ENCODE results near the gene ERMAP.

DNA sequence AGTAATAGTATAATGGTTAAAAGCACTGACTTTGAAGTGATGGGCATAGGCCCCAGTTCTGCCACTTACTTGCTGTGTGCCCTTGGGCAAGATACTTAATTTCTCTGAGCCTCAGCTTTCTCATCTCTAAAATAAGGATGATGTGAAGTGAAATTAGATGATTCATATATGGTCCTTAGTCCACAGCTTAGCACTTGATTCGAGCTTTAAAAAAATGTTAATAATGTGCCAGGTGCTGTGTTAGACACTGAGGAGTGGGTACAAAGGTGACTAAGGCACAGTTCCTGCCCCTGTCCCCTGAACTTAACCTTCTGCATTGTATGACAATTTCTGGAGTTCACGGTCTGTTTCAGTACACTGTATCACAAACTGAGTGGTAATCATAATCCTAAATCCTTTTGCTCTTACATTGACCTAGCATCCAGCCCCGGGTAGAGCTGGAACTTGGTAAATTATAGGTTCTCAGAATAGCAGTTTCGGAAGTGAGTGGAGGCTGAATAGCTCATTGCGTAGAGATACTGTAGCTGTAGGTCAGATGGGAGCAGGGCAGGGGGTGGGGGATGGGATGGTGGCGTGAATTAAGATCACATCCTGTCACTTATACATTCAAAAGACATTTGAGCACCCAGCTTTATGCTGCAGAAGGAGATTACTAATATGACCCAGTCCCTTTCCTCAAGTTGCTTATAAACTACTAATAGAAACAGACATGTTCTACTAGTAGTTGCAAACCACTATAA lies 31.0 kb downstream of the ERMAP start:
- TF ChIP-seq, protein P1, sequence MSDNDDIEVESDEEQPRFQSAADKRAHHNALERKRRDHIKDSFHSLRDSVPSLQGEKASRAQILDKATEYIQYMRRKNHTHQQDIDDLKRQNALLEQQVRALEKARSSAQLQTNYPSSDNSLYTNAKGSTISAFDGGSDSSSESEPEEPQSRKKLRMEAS (IDR thresholded peaks at IDR 0.05), result no peak
- TF ChIP-seq, protein P2, sequence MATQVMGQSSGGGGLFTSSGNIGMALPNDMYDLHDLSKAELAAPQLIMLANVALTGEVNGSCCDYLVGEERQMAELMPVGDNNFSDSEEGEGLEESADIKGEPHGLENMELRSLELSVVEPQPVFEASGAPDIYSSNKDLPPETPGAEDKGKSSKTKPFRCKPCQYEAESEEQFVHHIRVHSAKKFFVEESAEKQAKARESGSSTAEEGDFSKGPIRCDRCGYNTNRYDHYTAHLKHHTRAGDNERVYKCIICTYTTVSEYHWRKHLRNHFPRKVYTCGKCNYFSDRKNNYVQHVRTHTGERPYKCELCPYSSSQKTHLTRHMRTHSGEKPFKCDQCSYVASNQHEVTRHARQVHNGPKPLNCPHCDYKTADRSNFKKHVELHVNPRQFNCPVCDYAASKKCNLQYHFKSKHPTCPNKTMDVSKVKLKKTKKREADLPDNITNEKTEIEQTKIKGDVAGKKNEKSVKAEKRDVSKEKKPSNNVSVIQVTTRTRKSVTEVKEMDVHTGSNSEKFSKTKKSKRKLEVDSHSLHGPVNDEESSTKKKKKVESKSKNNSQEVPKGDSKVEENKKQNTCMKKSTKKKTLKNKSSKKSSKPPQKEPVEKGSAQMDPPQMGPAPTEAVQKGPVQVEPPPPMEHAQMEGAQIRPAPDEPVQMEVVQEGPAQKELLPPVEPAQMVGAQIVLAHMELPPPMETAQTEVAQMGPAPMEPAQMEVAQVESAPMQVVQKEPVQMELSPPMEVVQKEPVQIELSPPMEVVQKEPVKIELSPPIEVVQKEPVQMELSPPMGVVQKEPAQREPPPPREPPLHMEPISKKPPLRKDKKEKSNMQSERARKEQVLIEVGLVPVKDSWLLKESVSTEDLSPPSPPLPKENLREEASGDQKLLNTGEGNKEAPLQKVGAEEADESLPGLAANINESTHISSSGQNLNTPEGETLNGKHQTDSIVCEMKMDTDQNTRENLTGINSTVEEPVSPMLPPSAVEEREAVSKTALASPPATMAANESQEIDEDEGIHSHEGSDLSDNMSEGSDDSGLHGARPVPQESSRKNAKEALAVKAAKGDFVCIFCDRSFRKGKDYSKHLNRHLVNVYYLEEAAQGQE (IDR thresholded peaks at IDR 0.05; ENCODE audit: low read depth), result no peak
- TF ChIP-seq TAF1 (IDR thresholded peaks at IDR 0.05; ENCODE audit: low read depth) (no peak), RAD21 (IDR thresholded peaks at IDR 0.05; ENCODE audit: low read depth) (no peak)

Data from Ishikawa (cell line).